22Rv1 (cell line): Measurements from ENCODE around the gene ONECUT3.

ENCODE experiments used
- CTCF ChIP-seq: fragments of 450-650 bp; IDR thresholded peaks from 2 replicates; pipeline ENCODE4 v1.5.1; 2017; ENCODE audit warnings: mild to moderate bottlenecking
- ZFX ChIP-seq: fragments of 450-650 bp; IDR thresholded peaks from 2 replicates; pipeline ENCODE4 v1.6.1; 2017; ENCODE audit warnings: antibody characterized with exemption, borderline replicate concordance

GRCh38 chr19:1747285-1748114 lies 5.8 kb upstream of the ONECUT3 start:
- TF ChIP-seq CTCF (no peak), ZFX (no peak)
